NB4 (cell line): ENCODE measurements around the gene DUS2.

Experiments
- CTCF ChIP-seq: IDR thresholded peaks from one replicate; pipeline ENCODE4 v1.5.1; 2012; ENCODE audit warnings: low read depth, low read length
- MAX ChIP-seq: IDR thresholded peaks from 2 replicates; pipeline ENCODE4 v1.6.1; 2011; ENCODE audit warnings: low read depth, low read length
- MYC ChIP-seq: IDR thresholded peaks from 2 replicates; pipeline ENCODE4 v1.6.1; 2011; ENCODE audit warnings: low read depth, low read length
- POLR2A ChIP-seq: IDR thresholded peaks from 2 replicates; pipeline ENCODE4 v1.6.1; 2011; ENCODE audit warnings: mild to moderate bottlenecking; ENCODE audit not compliant: insufficient read length; ENCODE audit errors: extremely low read depth

GRCh38 chr16:68115851-68116250 lies 92.8 kb downstream of the DUS2 start:
- TF ChIP-seq CTCF (no peak), POLR2A (no peak), MAX (no peak), MYC (no peak)
